ENCODE results near the gene UPF2. TPM values are rescaled to one million over a fixed set of nuclear protein-coding genes. Genes with fewer than 3 reads are reported as not detected.
A peak's percentile ranks its signal among the peaks of the same experiment; 100 is the strongest.

The UPF2 gene
- total RNA-seq, 1 donor from 2014 or later, result 16.1 TPM

- Histone ChIP-seq H3K36me3 (ENCODE audit: control insufficient read depth, insufficient read depth, low read length) (no peaks in the 10 kb centered on the region), H3K27me3 (ENCODE audit: control insufficient read depth, insufficient read depth, low read length) (no peaks in the 10 kb centered on the region), H3K4me3 (ENCODE audit: low read depth, low read length) (no peak overlapping the region)
- FAIRE-seq (no peak), DNase-seq (ENCODE audit: low read depth) (no peak)
- TF ChIP-seq CTCF (IDR thresholded peaks at IDR 0.05; ENCODE audit: insufficient read depth, low read length, severe bottlenecking), result no peak
Observed at GRCh38 chr10:12051241-12051640, 8.6 kb upstream of the UPF2 start.

GRCh38 chr10:12050528-12050927 lies 7.9 kb upstream of the UPF2 start:
- DNase-seq (ENCODE audit: low read depth), result no peak
- H3K27me3 ChIP-seq (ENCODE audit: control insufficient read depth, insufficient read depth, low read length), result no peaks in the 10 kb centered on the region
- no peak for FAIRE-seq
- no peak for TF ChIP-seq CTCF (IDR thresholded peaks at IDR 0.05; ENCODE audit: insufficient read depth, low read length, severe bottlenecking)
- no peaks in the 10 kb centered on the region for H3K36me3 ChIP-seq (ENCODE audit: control insufficient read depth, insufficient read depth, low read length)
- H3K4me3 ChIP-seq (ENCODE audit: low read depth, low read length), result no peak overlapping the region

GRCh38 chr10:12048547-12048946 lies 5.9 kb upstream of the UPF2 start:
- no peak overlapping the region for H3K4me3 ChIP-seq (ENCODE audit: low read depth, low read length)
- no peak for FAIRE-seq
- no peaks in the 10 kb centered on the region for H3K27me3 ChIP-seq (ENCODE audit: control insufficient read depth, insufficient read depth, low read length)
- TF ChIP-seq CTCF (IDR thresholded peaks at IDR 0.05; ENCODE audit: insufficient read depth, low read length, severe bottlenecking), result no peak
- no peak for DNase-seq (ENCODE audit: low read depth)
- no peaks in the 10 kb centered on the region for H3K36me3 ChIP-seq (ENCODE audit: control insufficient read depth, insufficient read depth, low read length)

GRCh38 chr10:12045596-12045995 lies 3.0 kb upstream of the UPF2 start:
- no peak for FAIRE-seq
- Histone ChIP-seq H3K27me3 (ENCODE audit: control insufficient read depth, insufficient read depth, low read length) (no peaks in the 10 kb centered on the region), H3K36me3 (ENCODE audit: control insufficient read depth, insufficient read depth, low read length) (no peaks in the 10 kb centered on the region), H3K4me3 (ENCODE audit: low read depth, low read length) (no peak overlapping the region)
- DNase-seq (ENCODE audit: low read depth), result no peak
- no peak for TF ChIP-seq CTCF (IDR thresholded peaks at IDR 0.05; ENCODE audit: insufficient read depth, low read length, severe bottlenecking)

- no peak for FAIRE-seq
- H3K4me3 ChIP-seq (ENCODE audit: low read depth, low read length), result peak overlapping the region; percentile 99
- no peak for DNase-seq (ENCODE audit: low read depth)
- no peak for TF ChIP-seq CTCF (IDR thresholded peaks at IDR 0.05; ENCODE audit: insufficient read depth, low read length, severe bottlenecking)
- H3K36me3 ChIP-seq (ENCODE audit: control insufficient read depth, insufficient read depth, low read length), result no peaks in the 10 kb centered on the region
- H3K27me3 ChIP-seq (ENCODE audit: control insufficient read depth, insufficient read depth, low read length), result no peaks in the 10 kb centered on the region
Observed at GRCh38 chr10:12042409-12042796, 206 bp downstream of the UPF2 start.

- H3K4me3 ChIP-seq (ENCODE audit: low read depth, low read length), result peak overlapping the region; percentile 99
- DNase-seq (ENCODE audit: low read depth) (peak; percentile 29), FAIRE-seq (no peak)
- H3K27me3 ChIP-seq (ENCODE audit: control insufficient read depth, insufficient read depth, low read length), result no peaks in the 10 kb centered on the region
- no peaks in the 10 kb centered on the region for H3K36me3 ChIP-seq (ENCODE audit: control insufficient read depth, insufficient read depth, low read length)
- no peak for TF ChIP-seq CTCF (IDR thresholded peaks at IDR 0.05; ENCODE audit: insufficient read depth, low read length, severe bottlenecking)
Observed at GRCh38 chr10:12041766-12042408, 722 bp downstream of the UPF2 start.
